Measurements from ENCODE around the gene MYO1B.

MYO1B gene

DNA sequence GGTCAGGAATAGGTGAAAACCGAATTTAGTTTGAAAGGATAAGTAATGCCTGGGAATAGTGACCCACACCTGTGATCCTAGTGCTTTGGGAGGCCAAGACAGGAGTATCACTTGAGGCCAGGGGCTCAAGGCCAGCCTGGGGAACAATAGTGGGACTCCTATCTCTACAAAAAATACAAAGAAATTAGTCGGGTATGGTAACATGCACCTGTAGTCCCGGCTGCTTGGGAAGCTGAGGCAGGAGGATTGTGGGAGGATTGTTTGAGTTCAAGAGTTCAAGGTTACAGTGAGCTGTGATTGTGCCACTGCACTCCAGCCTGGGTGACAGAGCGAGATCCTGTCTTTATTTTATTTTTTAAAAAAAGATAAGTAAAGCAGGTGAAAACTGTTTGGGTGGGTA, 3.8 kb upstream of the MYO1B start:
- Histone ChIP-seq H3K4me1 (ENCODE audit: insufficient read depth, low read length, severe bottlenecking) (no peaks in the 10 kb centered on the region), H3K9me3 (ENCODE audit: low read length) (no peaks in the 10 kb centered on the region), H2AFZ (ENCODE audit: low read length) (no peak overlapping the region), H3K27me3 (ENCODE audit: insufficient read depth, low read length) (no peaks in the 10 kb centered on the region), H3K27ac (ENCODE audit: low read depth, low read length, poor library complexity, severe bottlenecking) (no peak overlapping the region), H3K9me2 (ENCODE audit: low read depth, low read length) (no peaks in the 10 kb centered on the region), H3K9ac (ENCODE audit: low read length) (no peak overlapping the region), H3K36me3 (ENCODE audit: insufficient read depth, low read length) (no peaks in the 10 kb centered on the region), H3F3A (ENCODE audit: insufficient read depth, low read length) (no peaks in the 10 kb centered on the region), H3K4me2 (ENCODE audit: low read length) (no peak overlapping the region), H3K4me3 (ENCODE audit: low read depth, low read length, poor library complexity, severe bottlenecking) (no peak overlapping the region), H4K20me1 (ENCODE audit: insufficient read depth, low read length) (no peaks in the 10 kb centered on the region), H3K79me2 (ENCODE audit: insufficient read depth, low read length) (no peaks in the 10 kb centered on the region)
- TF ChIP-seq, protein P1, sequence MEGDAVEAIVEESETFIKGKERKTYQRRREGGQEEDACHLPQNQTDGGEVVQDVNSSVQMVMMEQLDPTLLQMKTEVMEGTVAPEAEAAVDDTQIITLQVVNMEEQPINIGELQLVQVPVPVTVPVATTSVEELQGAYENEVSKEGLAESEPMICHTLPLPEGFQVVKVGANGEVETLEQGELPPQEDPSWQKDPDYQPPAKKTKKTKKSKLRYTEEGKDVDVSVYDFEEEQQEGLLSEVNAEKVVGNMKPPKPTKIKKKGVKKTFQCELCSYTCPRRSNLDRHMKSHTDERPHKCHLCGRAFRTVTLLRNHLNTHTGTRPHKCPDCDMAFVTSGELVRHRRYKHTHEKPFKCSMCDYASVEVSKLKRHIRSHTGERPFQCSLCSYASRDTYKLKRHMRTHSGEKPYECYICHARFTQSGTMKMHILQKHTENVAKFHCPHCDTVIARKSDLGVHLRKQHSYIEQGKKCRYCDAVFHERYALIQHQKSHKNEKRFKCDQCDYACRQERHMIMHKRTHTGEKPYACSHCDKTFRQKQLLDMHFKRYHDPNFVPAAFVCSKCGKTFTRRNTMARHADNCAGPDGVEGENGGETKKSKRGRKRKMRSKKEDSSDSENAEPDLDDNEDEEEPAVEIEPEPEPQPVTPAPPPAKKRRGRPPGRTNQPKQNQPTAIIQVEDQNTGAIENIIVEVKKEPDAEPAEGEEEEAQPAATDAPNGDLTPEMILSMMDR (IDR thresholded peaks at IDR 0.05; ENCODE audit: low read length), result no peak
- TF ChIP-seq EZH2 (IDR thresholded peaks at IDR 0.05; ENCODE audit: borderline replicate concordance, low read length), result no peak

- H3K9me2 ChIP-seq (ENCODE audit: low read depth, low read length), result no peaks in the 10 kb centered on the region
- H3K4me1 ChIP-seq (ENCODE audit: insufficient read depth, low read length, severe bottlenecking), result no peaks in the 10 kb centered on the region
- H3K9ac ChIP-seq (ENCODE audit: low read length), result no peak overlapping the region
- H3K27me3 ChIP-seq (ENCODE audit: insufficient read depth, low read length), result no peaks in the 10 kb centered on the region
- no peak overlapping the region for H3K4me2 ChIP-seq (ENCODE audit: low read length)
- H3K79me2 ChIP-seq (ENCODE audit: insufficient read depth, low read length), result no peaks in the 10 kb centered on the region
- TF ChIP-seq, protein P1 (IDR thresholded peaks at IDR 0.05; ENCODE audit: low read length), result no peak
- TF ChIP-seq EZH2 (IDR thresholded peaks at IDR 0.05; ENCODE audit: borderline replicate concordance, low read length), result no peak
- H3F3A ChIP-seq (ENCODE audit: insufficient read depth, low read length), result no peaks in the 10 kb centered on the region
- H3K27ac ChIP-seq (ENCODE audit: low read depth, low read length, poor library complexity, severe bottlenecking), result no peak overlapping the region
- no peak overlapping the region for H3K4me3 ChIP-seq (ENCODE audit: low read depth, low read length, poor library complexity, severe bottlenecking)
- H3K36me3 ChIP-seq (ENCODE audit: insufficient read depth, low read length), result no peaks in the 10 kb centered on the region
- no peak overlapping the region for H2AFZ ChIP-seq (ENCODE audit: low read length)
- no peaks in the 10 kb centered on the region for H4K20me1 ChIP-seq (ENCODE audit: insufficient read depth, low read length)
- no peaks in the 10 kb centered on the region for H3K9me3 ChIP-seq (ENCODE audit: low read length)
These were observed 2.0 kb upstream of the MYO1B start for GRCh38 chr2:191243154-191243553.

GRCh38 chr2:191244350-191244749, 854 bp upstream of the MYO1B start:
- Histone ChIP-seq H3K27ac (ENCODE audit: low read depth, low read length, poor library complexity, severe bottlenecking) (no peak overlapping the region), H3K36me3 (ENCODE audit: insufficient read depth, low read length) (no peaks in the 10 kb centered on the region), H4K20me1 (ENCODE audit: insufficient read depth, low read length) (no peaks in the 10 kb centered on the region), H3K4me1 (ENCODE audit: insufficient read depth, low read length, severe bottlenecking) (no peaks in the 10 kb centered on the region), H2AFZ (ENCODE audit: low read length) (no peak overlapping the region), H3K9me3 (ENCODE audit: low read length) (no peaks in the 10 kb centered on the region), H3F3A (ENCODE audit: insufficient read depth, low read length) (no peaks in the 10 kb centered on the region), H3K9me2 (ENCODE audit: low read depth, low read length) (no peaks in the 10 kb centered on the region), H3K27me3 (ENCODE audit: insufficient read depth, low read length) (no peaks in the 10 kb centered on the region), H3K4me3 (ENCODE audit: low read depth, low read length, poor library complexity, severe bottlenecking) (no peak overlapping the region), H3K4me2 (ENCODE audit: low read length) (no peak overlapping the region), H3K79me2 (ENCODE audit: insufficient read depth, low read length) (no peaks in the 10 kb centered on the region), H3K9ac (ENCODE audit: low read length) (no peak overlapping the region)
- TF ChIP-seq EZH2 (IDR thresholded peaks at IDR 0.05; ENCODE audit: borderline replicate concordance, low read length), result no peak
- TF ChIP-seq, protein P1 (IDR thresholded peaks at IDR 0.05; ENCODE audit: low read length), result no peak
